ENCODE data around the gene METTL5.

DNA sequence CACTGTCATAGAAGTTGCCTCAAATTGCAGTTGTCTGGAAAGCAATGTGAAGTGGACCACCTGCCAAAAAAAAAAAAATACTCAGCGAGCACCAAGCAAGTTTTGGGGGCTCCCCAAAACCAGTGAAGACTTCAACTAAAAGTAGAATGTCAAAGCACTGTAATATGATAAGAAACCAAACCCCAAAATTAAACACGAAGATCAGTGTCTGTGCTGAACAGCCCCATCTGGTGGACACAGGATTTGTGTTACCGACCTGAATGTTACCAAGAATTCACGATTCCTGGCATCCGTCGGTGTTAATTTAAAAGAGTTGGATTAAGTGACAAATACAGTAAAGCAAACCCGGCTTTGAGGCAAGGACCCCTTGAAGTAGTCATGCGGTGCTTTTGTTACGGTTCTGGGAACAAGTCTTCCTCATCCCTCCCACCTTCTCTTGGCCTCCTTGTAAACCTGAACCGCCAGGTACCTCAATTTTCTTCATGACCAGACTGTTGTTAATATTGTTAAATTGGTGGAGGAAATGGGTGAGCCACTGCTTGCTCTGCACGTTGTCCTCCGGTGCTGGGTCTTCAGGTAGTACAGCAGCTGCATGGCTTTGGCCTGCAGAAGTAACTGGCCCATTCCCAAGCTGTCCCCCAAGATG is 57.3 kb downstream of the METTL5 start:
- TF ChIP-seq, protein P1, sequence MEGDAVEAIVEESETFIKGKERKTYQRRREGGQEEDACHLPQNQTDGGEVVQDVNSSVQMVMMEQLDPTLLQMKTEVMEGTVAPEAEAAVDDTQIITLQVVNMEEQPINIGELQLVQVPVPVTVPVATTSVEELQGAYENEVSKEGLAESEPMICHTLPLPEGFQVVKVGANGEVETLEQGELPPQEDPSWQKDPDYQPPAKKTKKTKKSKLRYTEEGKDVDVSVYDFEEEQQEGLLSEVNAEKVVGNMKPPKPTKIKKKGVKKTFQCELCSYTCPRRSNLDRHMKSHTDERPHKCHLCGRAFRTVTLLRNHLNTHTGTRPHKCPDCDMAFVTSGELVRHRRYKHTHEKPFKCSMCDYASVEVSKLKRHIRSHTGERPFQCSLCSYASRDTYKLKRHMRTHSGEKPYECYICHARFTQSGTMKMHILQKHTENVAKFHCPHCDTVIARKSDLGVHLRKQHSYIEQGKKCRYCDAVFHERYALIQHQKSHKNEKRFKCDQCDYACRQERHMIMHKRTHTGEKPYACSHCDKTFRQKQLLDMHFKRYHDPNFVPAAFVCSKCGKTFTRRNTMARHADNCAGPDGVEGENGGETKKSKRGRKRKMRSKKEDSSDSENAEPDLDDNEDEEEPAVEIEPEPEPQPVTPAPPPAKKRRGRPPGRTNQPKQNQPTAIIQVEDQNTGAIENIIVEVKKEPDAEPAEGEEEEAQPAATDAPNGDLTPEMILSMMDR (IDR thresholded peaks at IDR 0.05; ENCODE audit: insufficient read depth, low read length, poor library complexity, severe bottlenecking): peak; percentile 78
- no peak for TF ChIP-seq EZH2phosphoT487 (conservative IDR thresholded peaks at IDR 0.05; ENCODE audit: low read length)
